HG02938 (cell line): Measurements from ENCODE around the gene ARL4A.
A peak's percentile ranks its signal among the peaks of the same experiment; 100 is the strongest.
"Not testable (repeated sequence)": the region's sequence is repeated elsewhere in the genome, so short reads cannot be mapped to it uniquely, and the experiment has no call there.

ENCODE experiments used
- ATAC-seq: cut with Tn5 transposase; IDR thresholded peaks from one replicate; pipeline ENCODE4 v1.9.1; 2021; ENCODE audit warnings: mild to moderate bottlenecking, moderate library complexity; ENCODE audit not compliant: unreplicated experiment

ARL4A gene

GRCh38 chr7:12661581-12661980 is 25.9 kb upstream of the ARL4A start:
- ATAC-seq: no peak

- no peak for ATAC-seq
These were observed 17.3 kb upstream of the ARL4A start for GRCh38 chr7:12670000-12670729.

- no peak for ATAC-seq
These were observed 16.5 kb upstream of the ARL4A start for GRCh38 chr7:12670743-12671520.

DNA sequence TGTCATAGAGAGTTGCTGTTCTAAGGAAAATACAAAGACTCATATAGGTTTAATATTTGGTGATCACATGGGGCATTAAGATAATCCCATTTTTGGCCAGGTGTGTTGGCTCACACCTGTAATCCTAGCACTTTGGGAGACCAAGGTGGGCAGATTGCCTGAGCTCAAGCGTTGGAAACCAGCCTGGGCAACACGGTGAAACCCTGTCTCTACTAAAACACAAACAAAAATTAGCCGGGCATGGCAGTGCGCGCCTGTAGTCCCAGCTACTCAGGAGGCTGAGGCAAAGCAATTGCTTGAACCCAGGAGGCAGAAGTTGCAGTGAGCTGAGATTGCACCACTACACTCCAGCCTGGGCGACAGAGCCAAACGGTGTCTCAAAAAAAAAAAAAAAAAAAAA is 14.0 kb upstream of the ARL4A start:
- ATAC-seq: not testable (repeated sequence)

- ATAC-seq: no peak
These were observed 13.4 kb upstream of the ARL4A start for GRCh38 chr7:12674053-12674452.

DNA sequence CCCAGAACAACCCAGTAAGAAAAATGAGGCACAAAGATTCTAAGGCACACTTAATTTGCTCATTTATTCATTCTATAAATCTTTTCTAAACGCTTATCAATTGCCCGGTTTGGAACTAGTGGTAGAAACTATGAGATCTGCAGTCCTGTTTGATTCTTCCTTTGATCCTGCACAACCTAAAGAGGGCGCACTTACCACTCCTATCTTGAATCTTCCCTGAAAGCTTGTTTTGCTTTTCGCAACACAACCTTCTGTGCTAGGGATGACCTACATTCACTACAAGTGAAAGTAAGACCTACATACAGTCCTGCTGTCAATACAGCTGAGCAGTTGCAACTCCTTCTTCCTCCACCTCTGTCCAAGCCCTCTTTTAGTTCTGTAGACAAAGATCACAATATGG is 12.6 kb upstream of the ARL4A start:
- no peak for ATAC-seq

- ATAC-seq: no peak
These were observed 3.5 kb upstream of the ARL4A start for GRCh38 chr7:12683678-12684585.

DNA sequence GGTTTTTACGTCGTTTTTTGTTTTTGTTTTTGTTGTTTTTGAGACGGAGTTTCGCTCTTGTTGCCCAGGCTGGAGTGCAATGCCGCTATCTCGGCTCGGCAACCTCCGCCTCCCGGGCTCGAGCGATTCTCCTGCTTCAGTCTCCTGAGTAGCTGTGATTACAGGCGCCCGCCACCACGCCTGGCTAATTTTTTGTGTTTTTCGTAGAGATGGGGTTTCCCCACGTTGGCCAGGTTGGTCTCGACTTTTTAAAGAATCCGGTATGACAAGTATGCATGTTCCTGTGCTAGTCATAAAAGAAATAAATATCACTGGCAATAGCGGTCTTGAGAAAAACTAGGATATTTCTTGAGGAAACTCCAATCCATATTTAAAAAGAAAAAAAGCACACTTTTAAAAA is 2.7 kb upstream of the ARL4A start:
- no peak for ATAC-seq

DNA sequence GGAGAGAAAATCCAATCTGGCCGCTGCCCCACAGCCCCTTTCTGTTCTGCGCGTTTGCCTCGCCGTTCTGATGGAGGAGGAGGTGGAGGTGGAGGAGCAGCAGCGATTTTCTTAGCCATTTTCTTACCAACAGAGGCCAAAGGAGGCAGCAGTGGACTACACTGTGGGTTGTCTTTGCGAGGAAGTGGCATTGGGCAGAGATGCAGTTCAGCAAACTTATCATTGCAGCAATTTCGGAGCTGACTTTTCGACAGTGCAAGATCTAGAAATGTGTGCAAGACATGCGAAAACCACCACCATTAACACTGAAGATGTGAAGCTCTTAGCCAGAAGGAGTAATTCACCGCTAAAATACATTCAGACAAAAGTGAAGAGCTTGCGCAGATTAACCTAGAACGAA is 1.9 kb upstream of the ARL4A start:
- ATAC-seq: no peak

DNA sequence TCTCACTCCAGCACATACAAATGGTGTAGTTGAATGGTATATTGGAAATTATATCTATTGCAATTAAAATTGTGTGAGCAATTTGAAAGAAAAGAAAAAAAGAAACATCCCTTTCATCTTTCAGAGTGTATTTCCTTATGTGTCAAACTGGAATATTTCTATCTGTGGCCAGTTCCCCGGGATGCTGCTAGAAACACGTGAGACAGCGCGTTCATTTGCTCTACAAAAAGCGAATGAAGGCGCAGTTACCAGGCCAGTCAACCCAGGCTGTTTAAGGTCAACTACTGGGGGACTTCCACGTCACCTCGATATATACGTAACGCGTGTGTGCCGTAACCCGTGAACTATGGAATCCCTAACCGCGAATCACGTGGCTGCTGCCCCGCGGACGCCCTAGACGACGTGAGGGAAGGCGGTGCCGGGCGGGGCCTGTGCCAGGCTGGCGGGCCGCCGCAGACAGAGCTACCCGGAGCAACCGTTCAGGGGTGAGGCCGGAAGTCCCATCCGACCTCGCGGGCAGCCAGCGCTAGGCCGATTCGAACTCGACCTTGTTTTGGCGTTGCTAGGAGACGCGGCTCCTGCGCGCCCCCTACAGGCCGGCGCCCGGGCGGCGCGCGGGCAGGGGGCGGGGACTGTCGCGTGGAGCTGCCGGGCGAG is 1.1 kb upstream of the ARL4A start:
- peak; percentile 87 for ATAC-seq

- peak; percentile 2 for ATAC-seq
These were observed 312 bp downstream of the ARL4A start for GRCh38 chr7:12687718-12688171.

GRCh38 chr7:12688485-12689170 is 1.2 kb downstream of the ARL4A start:
- ATAC-seq: not testable (repeated sequence)

DNA sequence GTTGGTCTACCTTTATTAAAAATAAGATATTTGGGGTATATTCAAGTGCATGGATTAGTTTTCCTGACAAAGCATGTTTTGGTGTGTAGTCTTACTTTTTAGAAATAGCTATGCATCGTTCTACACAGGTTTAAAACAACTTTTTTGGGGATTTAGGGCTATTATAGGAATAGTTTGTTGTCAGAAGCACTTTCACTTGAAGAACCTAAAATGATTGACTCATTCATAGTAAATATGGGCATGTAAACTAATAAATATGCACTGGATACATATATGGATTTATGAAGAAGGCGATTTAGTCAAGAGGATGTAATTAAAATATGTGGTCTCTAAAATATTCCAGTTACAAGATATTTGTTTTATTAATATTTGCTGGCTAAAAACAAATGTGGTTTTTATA is 2.0 kb downstream of the ARL4A start:
- no peak for ATAC-seq

DNA sequence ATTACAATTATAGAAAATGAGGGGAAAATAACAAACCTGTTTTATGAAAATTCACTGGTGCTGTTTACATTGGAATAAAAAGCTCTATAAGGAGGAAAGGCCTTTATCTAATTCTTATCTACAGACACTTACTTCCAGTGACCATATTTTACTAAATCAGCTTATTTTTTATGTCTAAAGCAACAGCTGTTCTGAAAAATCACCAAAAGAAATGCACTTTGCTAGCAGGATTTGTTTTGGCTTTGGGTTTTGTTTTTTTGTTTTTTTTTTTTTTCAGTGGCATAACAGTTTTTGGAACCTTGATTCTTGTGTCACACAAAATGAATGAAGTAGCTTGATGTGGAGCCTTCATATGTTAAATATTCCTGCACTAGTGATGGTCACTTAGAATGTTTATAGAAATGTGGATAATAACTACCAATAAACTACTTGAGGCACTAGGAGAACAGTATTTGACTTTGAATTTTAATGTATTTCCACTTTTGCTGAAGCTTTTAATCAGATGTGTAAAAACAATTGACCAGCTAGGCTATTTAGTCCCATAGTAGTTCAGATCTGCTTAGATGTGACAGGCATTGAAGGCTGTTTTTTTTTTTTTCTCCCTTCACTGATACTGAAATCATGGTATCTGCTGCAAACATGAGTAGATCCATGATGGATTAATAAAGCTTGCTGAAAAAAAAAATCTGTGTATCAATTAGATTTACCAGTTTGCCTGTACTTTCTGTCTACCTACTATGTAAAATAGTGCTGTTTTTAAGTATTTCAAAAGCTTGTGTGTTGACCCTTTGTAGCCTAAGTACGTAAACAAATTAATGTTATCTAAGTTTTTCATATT is 2.8 kb downstream of the ARL4A start:
- no peak for ATAC-seq

- not testable (repeated sequence) for ATAC-seq
These were observed 4.0 kb downstream of the ARL4A start for GRCh38 chr7:12691388-12691787.

DNA sequence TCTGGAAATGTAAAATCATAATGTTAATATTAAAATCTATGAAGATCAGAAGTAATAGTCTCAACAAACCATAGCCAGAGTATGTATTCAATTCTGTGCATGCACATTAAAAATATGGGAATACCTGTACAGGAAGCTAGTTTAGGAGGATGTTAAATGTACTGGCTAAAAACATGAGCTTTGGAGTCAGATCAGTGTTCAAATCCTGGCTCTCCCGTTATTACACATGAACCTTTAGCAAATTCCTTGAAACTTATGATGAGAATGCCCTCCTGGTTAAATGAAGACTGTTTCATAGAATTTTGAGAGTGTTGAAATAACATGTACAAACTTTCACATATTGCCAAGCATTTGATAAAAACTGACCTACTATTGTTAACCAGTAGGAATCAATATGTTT is 4.6 kb downstream of the ARL4A start:
- ATAC-seq: no peak

DNA sequence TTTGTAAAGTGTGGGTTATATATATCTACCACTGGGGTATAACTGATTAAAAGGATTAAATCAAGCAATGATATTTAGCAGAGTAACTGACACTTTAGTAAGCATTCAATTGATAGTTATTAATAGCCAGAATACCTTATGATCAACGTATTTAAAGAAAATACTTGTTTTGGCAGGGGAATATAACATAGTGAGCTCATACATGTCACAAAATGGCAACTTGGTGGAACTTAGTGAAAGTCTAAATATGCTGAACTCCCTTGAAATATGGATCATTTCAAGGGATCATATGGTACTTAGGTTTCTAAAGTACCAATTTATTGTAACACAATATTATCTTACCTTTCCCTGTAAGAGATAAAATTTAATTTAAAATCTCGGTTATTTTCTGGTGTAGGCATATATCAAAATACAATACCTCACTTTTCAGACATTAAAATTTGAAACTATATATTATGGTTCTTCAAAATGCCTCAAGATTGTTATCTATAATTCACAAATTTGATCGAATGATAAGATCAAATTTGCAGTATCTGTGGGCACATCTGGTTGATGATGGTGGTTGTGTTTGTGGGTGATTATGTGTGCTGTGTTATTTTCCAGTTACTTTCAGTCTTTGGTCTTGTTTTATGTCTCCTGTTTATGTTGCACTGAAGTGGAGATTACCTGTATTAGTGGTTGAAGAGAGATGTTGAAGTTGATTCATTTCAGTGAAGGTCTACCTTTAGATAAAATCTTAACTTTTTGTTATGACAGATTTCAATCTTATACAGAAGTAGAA is 5.2 kb downstream of the ARL4A start:
- no peak for ATAC-seq

DNA sequence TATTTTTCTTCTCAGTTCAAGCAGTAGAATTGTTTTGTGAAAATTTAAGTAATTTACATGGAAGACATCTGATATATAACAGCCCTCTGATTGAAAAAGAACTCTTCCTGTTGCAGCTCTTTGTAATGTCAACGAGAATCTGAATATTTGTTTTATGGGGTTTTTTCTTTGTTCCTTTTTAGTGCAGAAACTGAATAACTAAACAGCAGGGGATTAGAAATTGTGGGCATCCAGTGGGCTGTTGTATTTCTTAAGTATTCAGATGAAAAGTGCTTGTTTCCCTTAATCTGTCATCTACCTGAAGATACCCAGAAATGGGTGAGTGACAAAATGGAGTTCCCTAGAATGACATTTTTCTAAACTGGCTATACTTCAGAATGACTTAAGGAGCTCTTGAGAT is 7.4 kb downstream of the ARL4A start:
- ATAC-seq: no peak

- ATAC-seq: no peak
These were observed 8.5 kb downstream of the ARL4A start for GRCh38 chr7:12695965-12696364.
